Measurements from ENCODE around the gene NT5DC2. TPM values are rescaled to one million over a fixed set of nuclear protein-coding genes. Genes with fewer than 3 reads are reported as not detected.

Gene NT5DC2
- total RNA-seq, 2 experiments from 2014 or later: 66.6 to 73.4 TPM

- Mint-ChIP-seq H3K4me3 (no peak overlapping the region), H3K9me3 (no peaks in the 10 kb centered on the region), H3K27ac (no peak overlapping the region), H3K27me3 (no peaks in the 10 kb centered on the region), H3K36me3 (peaks cover under 1% of the 10 kb centered on the region), H3K4me1 (no peaks in the 10 kb centered on the region)
- no peak for DNase-seq
Measured at GRCh38 chr3:52493232-52494017, 40.2 kb downstream of the NT5DC2 start.

- no peaks in the 10 kb centered on the region for H3K27me3 Mint-ChIP-seq
- H3K36me3 Mint-ChIP-seq: no peaks in the 10 kb centered on the region
- no peak overlapping the region for H3K27ac Mint-ChIP-seq
- no peaks in the 10 kb centered on the region for H3K4me1 Mint-ChIP-seq
- DNase-seq: no peak
- no peak overlapping the region for H3K4me3 Mint-ChIP-seq
- H3K9me3 Mint-ChIP-seq: no peaks in the 10 kb centered on the region
Measured at GRCh38 chr3:52492059-52492458, 41.6 kb downstream of the NT5DC2 start.

GRCh38 chr3:52490939-52491526 is 42.6 kb downstream of the NT5DC2 start:
- H3K4me1 Mint-ChIP-seq: no peaks in the 10 kb centered on the region
- no peak overlapping the region for H3K27ac Mint-ChIP-seq
- H3K36me3 Mint-ChIP-seq: no peaks in the 10 kb centered on the region
- H3K27me3 Mint-ChIP-seq: no peaks in the 10 kb centered on the region
- H3K9me3 Mint-ChIP-seq: no peaks in the 10 kb centered on the region
- no peak for DNase-seq
- H3K4me3 Mint-ChIP-seq: no peak overlapping the region

- H3K4me3 Mint-ChIP-seq: no peak overlapping the region
- peaks cover 2% of the 10 kb centered on the region for H3K36me3 Mint-ChIP-seq
- no peaks in the 10 kb centered on the region for H3K27me3 Mint-ChIP-seq
- no peaks in the 10 kb centered on the region for H3K9me3 Mint-ChIP-seq
- no peaks in the 10 kb centered on the region for H3K4me1 Mint-ChIP-seq
- DNase-seq: no peak
- H3K27ac Mint-ChIP-seq: no peak overlapping the region
Measured at GRCh38 chr3:52490035-52490938, 43.4 kb downstream of the NT5DC2 start.

- no peak for DNase-seq
- Mint-ChIP-seq H3K4me1 (no peaks in the 10 kb centered on the region), H3K36me3 (peaks cover 2% of the 10 kb centered on the region), H3K27me3 (no peaks in the 10 kb centered on the region), H3K9me3 (no peaks in the 10 kb centered on the region), H3K27ac (no peak overlapping the region), H3K4me3 (no peak overlapping the region)
Measured at GRCh38 chr3:52489453-52489852, 44.2 kb downstream of the NT5DC2 start.

- H3K4me3 Mint-ChIP-seq: no peak overlapping the region
- H3K36me3 Mint-ChIP-seq: peaks cover 2% of the 10 kb centered on the region
- no peaks in the 10 kb centered on the region for H3K9me3 Mint-ChIP-seq
- no peak for DNase-seq
- H3K4me1 Mint-ChIP-seq: no peaks in the 10 kb centered on the region
- no peaks in the 10 kb centered on the region for H3K27me3 Mint-ChIP-seq
- H3K27ac Mint-ChIP-seq: no peak overlapping the region
Measured at GRCh38 chr3:52488746-52489145, 44.9 kb downstream of the NT5DC2 start.

GRCh38 chr3:52487788-52488691 is 45.6 kb downstream of the NT5DC2 start:
- no peaks in the 10 kb centered on the region for H3K4me1 Mint-ChIP-seq
- no peaks in the 10 kb centered on the region for H3K9me3 Mint-ChIP-seq
- H3K27me3 Mint-ChIP-seq: no peaks in the 10 kb centered on the region
- no peak for DNase-seq
- H3K27ac Mint-ChIP-seq: no peak overlapping the region
- H3K4me3 Mint-ChIP-seq: no peak overlapping the region
- peaks cover 2% of the 10 kb centered on the region for H3K36me3 Mint-ChIP-seq

GRCh38 chr3:52487050-52487787 is 46.4 kb downstream of the NT5DC2 start:
- Mint-ChIP-seq H3K27me3 (no peaks in the 10 kb centered on the region), H3K9me3 (no peaks in the 10 kb centered on the region), H3K4me1 (no peaks in the 10 kb centered on the region), H3K27ac (no peak overlapping the region), H3K36me3 (peaks cover 2% of the 10 kb centered on the region), H3K4me3 (no peak overlapping the region)
- DNase-seq: no peak

GRCh38 chr3:52484680-52485461 is 48.8 kb downstream of the NT5DC2 start:
- H3K27me3 Mint-ChIP-seq: no peaks in the 10 kb centered on the region
- no peak overlapping the region for H3K27ac Mint-ChIP-seq
- DNase-seq: no peak
- peaks cover 8% of the 10 kb centered on the region for H3K36me3 Mint-ChIP-seq
- no peak overlapping the region for H3K4me3 Mint-ChIP-seq
- no peaks in the 10 kb centered on the region for H3K4me1 Mint-ChIP-seq
- H3K9me3 Mint-ChIP-seq: no peaks in the 10 kb centered on the region

GRCh38 chr3:52483577-52484381 is 49.9 kb downstream of the NT5DC2 start:
- no peak overlapping the region for H3K27ac Mint-ChIP-seq

GRCh38 chr3:52483081-52483480 is 50.6 kb downstream of the NT5DC2 start:
- Mint-ChIP-seq H3K4me1 (no peaks in the 10 kb centered on the region), H3K27ac (no peak overlapping the region), H3K36me3 (peaks cover 11% of the 10 kb centered on the region), H3K4me3 (no peak overlapping the region), H3K27me3 (no peaks in the 10 kb centered on the region), H3K9me3 (no peaks in the 10 kb centered on the region)
- DNase-seq: no peak

More at GRCh38 chr3:52483577-52484381, 49.9 kb downstream of the NT5DC2 start:
- no peak overlapping the region for H3K4me3 Mint-ChIP-seq
- H3K9me3 Mint-ChIP-seq: no peaks in the 10 kb centered on the region
- no peaks in the 10 kb centered on the region for H3K27me3 Mint-ChIP-seq
- peaks cover 8% of the 10 kb centered on the region for H3K36me3 Mint-ChIP-seq
- no peak for DNase-seq
- no peaks in the 10 kb centered on the region for H3K4me1 Mint-ChIP-seq

GRCh38 chr3:52481819-52482521 is 51.7 kb downstream of the NT5DC2 start:
- H3K27ac Mint-ChIP-seq: no peak overlapping the region
- no peaks in the 10 kb centered on the region for H3K27me3 Mint-ChIP-seq
- H3K4me3 Mint-ChIP-seq: no peak overlapping the region
- no peaks in the 10 kb centered on the region for H3K4me1 Mint-ChIP-seq
- peaks cover 11% of the 10 kb centered on the region for H3K36me3 Mint-ChIP-seq
- no peak for DNase-seq
- no peaks in the 10 kb centered on the region for H3K9me3 Mint-ChIP-seq
